K562 (cell line): Measurements from ENCODE around the gene DENND1A. TPM values are rescaled to one million over a fixed set of nuclear protein-coding genes. Genes with fewer than 3 reads are reported as not detected.

ENCODE experiments used
- ATAC-seq: fragments of 200-7000 bp; cut with Tn5 transposase; 3 replicates; pipeline ENCODE4 v1.9.1; 2020; ENCODE audit warnings: moderate library complexity
- BruUV-seq: library from RNA; stranded (reverse); fragments of 400-500 nt; replicated peaks from 2 replicates; lab custom pipeline; 2021; lab: Mats Ljungman, UMichigan
- CTCF ChIA-PET: fragments of 300-600 bp; formaldehyde crosslinking; extraction: SDS; loops from one replicate; lab custom pipeline; 2021; ENCODE audit warnings: low intra/inter-chr PET ratio; lab: Yijun Ruan, JAX
- POLR2A ChIA-PET: fragments of 300-600, 350-650 bp; sonication (Branson Sonifier 250); formaldehyde crosslinking; extraction: SDS; loops from one replicate; lab custom pipeline; 2021; ENCODE audit warnings: antibody characterized with exemption, inconsistent platforms; lab: Yijun Ruan, JAX
- DNase-seq, 4 experiments: peaks; one replicate each; pipeline versions ENCODE4 v3.0.0 to v3.0.0-alpha.2; 2011 to 2018; ENCODE audit warnings: low spot score in 3 of 4, mixed read lengths in 3 of 4; ENCODE audit errors: extremely low read depth in 1 of 4
- FAIRE-seq: peaks from 2 replicates; lab custom pipeline; 2011; peaks lifted over from hg19 to GRCh38; lab: Jason Lieb, UNC
- H2AFZ ChIP-seq: 2 replicates; pipeline ENCODE4 v1.6.0; 2011; ENCODE audit warnings: low read depth, low read length, control low read depth, inconsistent platforms
- H3K27ac ChIP-seq: fragments of 200-600 bp; 3 replicates; pipeline ENCODE4 v1.8.0; 2011; ENCODE audit warnings: low read depth, mild to moderate bottlenecking, control low read depth, inconsistent platforms, low read length, moderate library complexity, mixed read lengths; ENCODE audit errors: extremely low read depth
- H3K27me3 ChIP-seq, 2 experiments: fragments of 300-600 bp in 1 of 2; 2 replicates in 1 of 2; 3 replicates in 1 of 2; pipeline versions ENCODE4 v1.6.0 to v1.8.0; 2011; ENCODE audit warnings: inconsistent platforms in 2 of 2, low read length in 2 of 2, mild to moderate bottlenecking in 1 of 2, mixed read lengths in 1 of 2, moderate library complexity in 1 of 2; ENCODE audit not compliant: control insufficient read depth in 2 of 2, insufficient read depth in 2 of 2
- H3K36me3 ChIP-seq: fragments of 300-600 bp; 3 replicates; pipeline ENCODE4 v1.8.0; 2011; ENCODE audit warnings: mild to moderate bottlenecking, low read length, inconsistent platforms; ENCODE audit not compliant: control insufficient read depth, insufficient read depth
- H3K4me1 ChIP-seq, 2 experiments: fragments of 200-600 bp in 1 of 2; replicated peaks in 1 of 2; 2 replicates in 1 of 2; 3 replicates in 1 of 2; pipeline versions ENCODE4 v1.5.1 to v1.8.0; 2011; ENCODE audit warnings: inconsistent platforms in 2 of 2, low read length in 2 of 2, mild to moderate bottlenecking in 1 of 2, mixed read lengths in 1 of 2, moderate library complexity in 1 of 2; ENCODE audit not compliant: control insufficient read depth in 2 of 2, insufficient read depth in 2 of 2
- H3K4me2 ChIP-seq: 2 replicates; pipeline ENCODE4 v1.6.1; 2011; ENCODE audit warnings: low read length, control low read depth, inconsistent platforms, mixed read lengths; ENCODE audit not compliant: insufficient read depth
- H3K4me3 ChIP-seq: fragments of 200-600 bp; sonication (generic), shearing (Covaris generic); 2 replicates; pipeline ENCODE4 v1.5.1; 2016; ENCODE audit warnings: control low read depth, inconsistent platforms
- H3K79me2 ChIP-seq: fragments of 200-600 bp; 3 replicates; pipeline ENCODE4 v1.8.0; 2011; ENCODE audit warnings: low read length, inconsistent platforms; ENCODE audit not compliant: control insufficient read depth, insufficient read depth
- H3K9ac ChIP-seq, 2 experiments: 2 replicates each; pipeline versions ENCODE4 v1.6.0 to v1.6.1; 2011; ENCODE audit warnings: low read depth in 2 of 2, low read length in 2 of 2, control low read depth in 1 of 2, inconsistent platforms in 1 of 2, mild to moderate bottlenecking in 1 of 2, mixed read lengths in 1 of 2; ENCODE audit not compliant: insufficient read depth in 1 of 2
- H3K9me1 ChIP-seq: one replicate; pipeline ENCODE4 v1.6.0; 2011; ENCODE audit warnings: inconsistent platforms, mild to moderate bottlenecking, low read length, moderate library complexity; ENCODE audit not compliant: control insufficient read depth, insufficient read depth
- H3K9me3 ChIP-seq: replicated peaks from 2 replicates; pipeline ENCODE4 v1.5.1; 2011; ENCODE audit warnings: low read depth, low read length, inconsistent platforms; ENCODE audit not compliant: control insufficient read depth, insufficient read depth
- H4K20me1 ChIP-seq: replicated peaks from 2 replicates; pipeline ENCODE4 v1.6.1; 2011; ENCODE audit warnings: low read length, inconsistent platforms, mixed read lengths; ENCODE audit not compliant: control insufficient read depth, insufficient read depth
- ATF3 ChIP-seq, 2 experiments: fragments of 450-650 bp in 1 of 2; sonication (generic) in 1 of 2; formaldehyde crosslinking in 1 of 2; IDR thresholded peaks in 1 of 2; conservative IDR thresholded peaks in 1 of 2; 2 replicates each; pipeline versions ENCODE4 v1.6.1 to v1.8.1; 2016 to 2023; ENCODE audit warnings: mild to moderate bottlenecking in 2 of 2, moderate library complexity in 2 of 2, inconsistent platforms in 1 of 2, missing genetic modification reagents in 1 of 2
- CBX2 ChIP-seq: fragments of 200-600 bp; sonication (generic); IDR thresholded peaks from one replicate; pipeline ENCODE4 v1.6.1; 2012; ENCODE audit warnings: mild to moderate bottlenecking, low read length, inconsistent platforms; ENCODE audit not compliant: insufficient read depth, poor library complexity, severe bottlenecking
- HMGXB4 ChIP-seq: sonication (generic); formaldehyde crosslinking; IDR thresholded peaks from 2 replicates; pipeline ENCODE4 v1.8.1; 2023; ENCODE audit warnings: mild to moderate bottlenecking, missing genetic modification reagents
- KLF6 ChIP-seq: fragments of 250-450 bp; sonication (Bioruptor Pico); IDR thresholded peaks from 2 replicates; pipeline ENCODE4 v1.4.0; 2020; ENCODE audit warnings: mild to moderate bottlenecking, moderate library complexity, borderline replicate concordance
- MXI1 ChIP-seq: IDR thresholded peaks from 2 replicates; pipeline ENCODE4 v1.6.1; 2011; ENCODE audit warnings: low read depth, mild to moderate bottlenecking, improper control_type of control experiment, low read length
- NCOA4 ChIP-seq: fragments of 450-650 bp; IDR thresholded peaks from 2 replicates; pipeline ENCODE4 v1.6.1; 2018; ENCODE audit warnings: mild to moderate bottlenecking; ENCODE audit not compliant: partially characterized antibody
- SNRNP70 ChIP-seq: fragments of 200-400 bp; formaldehyde crosslinking; optimal IDR thresholded peaks from 2 replicates; pipeline ENCODE3; 2017; ENCODE audit warnings: low read depth, low read length
- SP2 ChIP-seq: IDR thresholded peaks from 2 replicates; pipeline ENCODE4 v1.6.1; 2011; ENCODE audit warnings: mild to moderate bottlenecking, low read depth, low read length, moderate library complexity; ENCODE audit not compliant: poor library complexity, severe bottlenecking; ENCODE audit errors: extremely low read depth
- TFE3 ChIP-seq: fragments of 450-650 bp; formaldehyde crosslinking; IDR thresholded peaks from 2 replicates; pipeline ENCODE4 v1.4.0; 2020; ENCODE audit warnings: mild to moderate bottlenecking, mixed read lengths
- TRIM24 ChIP-seq, 2 experiments: fragments of 450-650 bp; IDR thresholded peaks; 2 replicates each; pipeline ENCODE4 v1.6.1; 2016
- USF2 ChIP-seq: sonication (generic); formaldehyde crosslinking; IDR thresholded peaks from 2 replicates; pipeline ENCODE4 v1.5.0; 2020; ENCODE audit warnings: missing genetic modification reagents
- ZNF174 ChIP-seq: fragments of 250-450 bp; sonication (Bioruptor Pico); IDR thresholded peaks from 2 replicates; pipeline ENCODE4 v1.4.0; 2020; ENCODE audit warnings: mild to moderate bottlenecking
- WGBS: fragments of 100-300 bp; shearing (Covaris generic); methylation state at CpG from one replicate; pipeline ENCODE4 v1.1.6; 2016; ENCODE audit warnings: low coverage, mixed read lengths; ENCODE audit not compliant: insufficient coverage; ENCODE audit errors: missing lambda C conversion rate; 5-methylcytosine and 5-hydroxymethylcytosine counted together
- in situ Hi-C: fragments of 300-500 bp; cut with MboI; formaldehyde crosslinking; loops from 4 replicates; pipeline ENCODE4 v1.15.0; 2018; ENCODE audit warnings: inconsistent platforms, mixed read lengths
- intact Hi-C: fragments of 100-400 bp; cut with micrococcal nuclease; formaldehyde crosslinking; loops from 2 replicates; pipeline ENCODE4 v1.14.2; 2022
- polyA plus RNA-seq, 8 experiments: library from polyadenylated mRNA; depleted of rRNA in 4 of 8; stranded (reverse) in 5 of 8; unstranded in 3 of 8; fragments of >200 nt; fragmentation: Nextera tagmentation in 2 of 8; fragmentation: Illumina TruSeq in 1 of 8; extraction: Ambion mirVana in 2 of 8; extraction: Trizol in 1 of 8; gene quantifications; 2 replicates each; pipeline versions ENCODE4 v1.2.1 to v1.2.3, GENCODE V29; 2011 to 2014; ENCODE audit warnings: inconsistent platforms in 1 of 8, missing spikeins in 1 of 8
- total RNA-seq, 7 experiments: library from RNA; depleted of rRNA in 6 of 7; stranded (reverse); fragments of >200 nt in 6 of 7; fragmentation: Illumina TruSeq in 2 of 7; extraction: Trizol in 2 of 7; gene quantifications; 2 replicates each; pipeline versions ENCODE4 v1.2.1 to v1.2.3, GENCODE V29; 2011 to 2021; ENCODE audit warnings: low replicate concordance in 1 of 7
- TF ChIP-seq, protein P1 (sequence below): fragments of 250-450 bp; sonication (Bioruptor Pico); IDR thresholded peaks from 2 replicates; pipeline ENCODE4 v1.4.0; 2020; ENCODE audit warnings: mild to moderate bottlenecking, moderate library complexity

The DENND1A gene
- total and polyA plus RNA-seq, 9 of the 15 experiments (the other 6 are each of a cell fraction or from before 2014, with no cell fraction given) = 7.6 to 29.5 (median 15.7) TPM

GRCh38 chr9:123682746-123683145, 247.2 kb downstream of the DENND1A start:
- Histone ChIP-seq H3K9ac (no peak overlapping the region), H4K20me1 (peaks cover 3% of the 10 kb centered on the region; the same call in 1 of the 2 replicates), H3K79me2 (no peaks in the 10 kb centered on the region), H3K36me3 (no peaks in the 10 kb centered on the region), H3K9me1 (no peaks in the 10 kb centered on the region), H3K4me1 (peaks cover 0 to 6% of the 10 kb centered on the region in 2 experiments; a peak in 2 of 5 replicates), H3K4me3 (no peak overlapping the region), H3K27me3 (no peaks in the 10 kb centered on the region), H3K27ac (no peak overlapping the region), H3K4me2 (no peak overlapping the region), H2AFZ (no peak overlapping the region), H3K9me3 (no peaks in the 10 kb centered on the region)
- in situ Hi-C loops = no loop called here
- BruUV-seq = no TSS peak
- POLR2A ChIA-PET = no interaction called here
- ATAC-seq (no peak), DNase-seq (no peak), FAIRE-seq (no peak)
- CTCF ChIA-PET = no interaction called here
- intact Hi-C loops = loop anchor here (10.0 kb wide), 1 partner anchor 138 kb away; no protein-coding TSS in a partner anchor
- 89% methylated on average over 2 of the region's 2 CpGs for WGBS
- TF ChIP-seq USF2 (CRISPR knock-in tag) = no peak
- TF ChIP-seq TFE3 = no peak
- no peak for TF ChIP-seq SNRNP70
- no peak for TF ChIP-seq MXI1
- no peak for TF ChIP-seq HMGXB4
- TF ChIP-seq NCOA4 = no peak
- TF ChIP-seq, protein P1, sequence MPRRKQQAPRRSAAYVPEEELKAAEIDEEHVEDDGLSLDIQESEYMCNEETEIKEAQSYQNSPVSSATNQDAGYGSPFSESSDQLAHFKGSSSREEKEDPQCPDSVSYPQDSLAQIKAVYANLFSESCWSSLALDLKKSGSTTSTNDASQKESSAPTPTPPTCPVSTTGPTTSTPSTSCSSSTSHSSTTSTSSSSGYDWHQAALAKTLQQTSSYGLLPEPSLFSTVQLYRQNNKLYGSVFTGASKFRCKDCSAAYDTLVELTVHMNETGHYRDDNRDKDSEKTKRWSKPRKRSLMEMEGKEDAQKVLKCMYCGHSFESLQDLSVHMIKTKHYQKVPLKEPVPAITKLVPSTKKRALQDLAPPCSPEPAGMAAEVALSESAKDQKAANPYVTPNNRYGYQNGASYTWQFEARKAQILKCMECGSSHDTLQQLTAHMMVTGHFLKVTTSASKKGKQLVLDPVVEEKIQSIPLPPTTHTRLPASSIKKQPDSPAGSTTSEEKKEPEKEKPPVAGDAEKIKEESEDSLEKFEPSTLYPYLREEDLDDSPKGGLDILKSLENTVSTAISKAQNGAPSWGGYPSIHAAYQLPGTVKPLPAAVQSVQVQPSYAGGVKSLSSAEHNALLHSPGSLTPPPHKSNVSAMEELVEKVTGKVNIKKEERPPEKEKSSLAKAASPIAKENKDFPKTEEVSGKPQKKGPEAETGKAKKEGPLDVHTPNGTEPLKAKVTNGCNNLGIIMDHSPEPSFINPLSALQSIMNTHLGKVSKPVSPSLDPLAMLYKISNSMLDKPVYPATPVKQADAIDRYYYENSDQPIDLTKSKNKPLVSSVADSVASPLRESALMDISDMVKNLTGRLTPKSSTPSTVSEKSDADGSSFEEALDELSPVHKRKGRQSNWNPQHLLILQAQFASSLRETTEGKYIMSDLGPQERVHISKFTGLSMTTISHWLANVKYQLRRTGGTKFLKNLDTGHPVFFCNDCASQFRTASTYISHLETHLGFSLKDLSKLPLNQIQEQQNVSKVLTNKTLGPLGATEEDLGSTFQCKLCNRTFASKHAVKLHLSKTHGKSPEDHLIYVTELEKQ (CRISPR knock-in tag) = no peak
- no peak for TF ChIP-seq KLF6
- TF ChIP-seq SP2 = no peak
- TF ChIP-seq TRIM24 (IDR thresholded peaks at IDR 0.05) = no peak
- TF ChIP-seq CBX2 = no peak
- no peak for TF ChIP-seq ATF3 (IDR thresholded peaks at IDR 0.05)
- TF ChIP-seq ATF3 (CRISPR knock-in tag; conservative IDR thresholded peaks at IDR 0.05) = no peak
- TF ChIP-seq ZNF174 (CRISPR knock-in tag) = no peak
